PFSK-1 (cell line): Measurements from ENCODE around the gene DPP6.

Source experiments
- FOXP2 ChIP-seq: optimal IDR thresholded peaks from 2 replicates; pipeline ENCODE3; 2011; ENCODE audit warnings: borderline replicate concordance, control low read depth, inconsistent platforms; ENCODE audit not compliant: insufficient read depth; ENCODE audit errors: extremely low read length, extremely low read depth
- POLR2AphosphoS5 ChIP-seq: IDR thresholded peaks from 2 replicates; pipeline ENCODE4 v1.6.1; 2012; ENCODE audit warnings: low read depth, mild to moderate bottlenecking, control low read depth, low read length, moderate library complexity
- SIN3A ChIP-seq: IDR thresholded peaks from 2 replicates; pipeline ENCODE4 v1.6.1; 2012; ENCODE audit warnings: mild to moderate bottlenecking, low read length, moderate library complexity, borderline replicate concordance; ENCODE audit not compliant: insufficient read depth
- TAF1 ChIP-seq: IDR thresholded peaks from 2 replicates; pipeline ENCODE4 v1.6.1; 2012; ENCODE audit warnings: low read length, control low read depth, borderline replicate concordance; ENCODE audit not compliant: insufficient read depth
- TF ChIP-seq, protein P1 (sequence below), 2 experiments: IDR thresholded peaks; 2 replicates each; pipeline versions ENCODE4 v1.6.1 to v1.8.0; 2011 to 2012; ENCODE audit warnings: low read depth in 2 of 2, low read length in 2 of 2, control low read depth in 1 of 2, inconsistent platforms in 1 of 2, mild to moderate bottlenecking in 1 of 2, moderate library complexity in 1 of 2; ENCODE audit not compliant: insufficient read depth in 1 of 2

Gene DPP6

DNA sequence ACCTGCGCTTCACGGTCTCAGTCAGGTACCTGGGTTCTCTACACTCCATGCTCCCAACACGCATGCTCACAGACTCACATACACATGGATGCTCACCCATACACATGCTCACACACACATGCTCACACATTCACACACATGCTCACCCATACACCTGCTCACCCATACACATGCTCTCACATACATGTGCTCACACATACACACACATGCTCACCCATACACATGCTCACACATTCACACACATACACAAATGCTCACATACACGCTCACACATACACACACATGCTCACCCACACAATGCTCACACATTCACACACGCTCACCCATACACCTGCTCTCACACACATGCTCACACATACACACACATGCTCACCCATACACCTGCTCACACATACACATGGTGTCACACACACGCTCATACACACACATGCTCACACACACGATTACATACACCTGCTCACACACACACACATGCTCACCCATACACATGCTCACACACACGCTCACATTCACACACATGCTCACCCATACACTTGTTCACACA lies 830.8 kb downstream of the DPP6 start:
- TF ChIP-seq, protein P1, sequence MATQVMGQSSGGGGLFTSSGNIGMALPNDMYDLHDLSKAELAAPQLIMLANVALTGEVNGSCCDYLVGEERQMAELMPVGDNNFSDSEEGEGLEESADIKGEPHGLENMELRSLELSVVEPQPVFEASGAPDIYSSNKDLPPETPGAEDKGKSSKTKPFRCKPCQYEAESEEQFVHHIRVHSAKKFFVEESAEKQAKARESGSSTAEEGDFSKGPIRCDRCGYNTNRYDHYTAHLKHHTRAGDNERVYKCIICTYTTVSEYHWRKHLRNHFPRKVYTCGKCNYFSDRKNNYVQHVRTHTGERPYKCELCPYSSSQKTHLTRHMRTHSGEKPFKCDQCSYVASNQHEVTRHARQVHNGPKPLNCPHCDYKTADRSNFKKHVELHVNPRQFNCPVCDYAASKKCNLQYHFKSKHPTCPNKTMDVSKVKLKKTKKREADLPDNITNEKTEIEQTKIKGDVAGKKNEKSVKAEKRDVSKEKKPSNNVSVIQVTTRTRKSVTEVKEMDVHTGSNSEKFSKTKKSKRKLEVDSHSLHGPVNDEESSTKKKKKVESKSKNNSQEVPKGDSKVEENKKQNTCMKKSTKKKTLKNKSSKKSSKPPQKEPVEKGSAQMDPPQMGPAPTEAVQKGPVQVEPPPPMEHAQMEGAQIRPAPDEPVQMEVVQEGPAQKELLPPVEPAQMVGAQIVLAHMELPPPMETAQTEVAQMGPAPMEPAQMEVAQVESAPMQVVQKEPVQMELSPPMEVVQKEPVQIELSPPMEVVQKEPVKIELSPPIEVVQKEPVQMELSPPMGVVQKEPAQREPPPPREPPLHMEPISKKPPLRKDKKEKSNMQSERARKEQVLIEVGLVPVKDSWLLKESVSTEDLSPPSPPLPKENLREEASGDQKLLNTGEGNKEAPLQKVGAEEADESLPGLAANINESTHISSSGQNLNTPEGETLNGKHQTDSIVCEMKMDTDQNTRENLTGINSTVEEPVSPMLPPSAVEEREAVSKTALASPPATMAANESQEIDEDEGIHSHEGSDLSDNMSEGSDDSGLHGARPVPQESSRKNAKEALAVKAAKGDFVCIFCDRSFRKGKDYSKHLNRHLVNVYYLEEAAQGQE (IDR thresholded peaks at IDR 0.05; ENCODE audit: insufficient read depth in 1 of 2, low read depth in 2 of 2, low read length in 2 of 2) = no peak
- TF ChIP-seq TAF1 (no peak), POLR2AphosphoS5 (no peak), FOXP2 (no peak), SIN3A (no peak)

DNA sequence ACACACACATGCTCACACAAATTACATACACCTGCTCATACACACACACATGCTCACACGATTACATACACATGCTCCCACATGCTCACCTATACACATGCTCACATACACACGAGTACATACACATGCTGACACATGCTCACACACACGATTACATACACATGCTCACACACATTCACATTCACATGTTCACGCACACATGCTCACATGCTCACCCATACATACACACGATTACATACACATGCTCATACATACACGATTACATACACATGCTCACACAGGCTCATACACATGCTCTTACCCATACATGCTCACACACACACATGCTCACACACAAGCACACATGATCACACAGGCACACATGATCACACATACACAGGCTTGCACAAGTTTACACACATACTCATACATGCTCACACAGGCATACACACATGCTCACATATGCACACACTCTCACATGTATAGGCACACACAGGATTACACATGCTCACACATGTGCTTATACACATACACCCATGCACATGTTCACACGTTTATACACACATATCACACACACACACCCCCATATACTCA lies 832.2 kb downstream of the DPP6 start:
- TF ChIP-seq TAF1 = no peak
- no peak for TF ChIP-seq SIN3A
- TF ChIP-seq, protein P1 (IDR thresholded peaks at IDR 0.05; ENCODE audit: insufficient read depth in 1 of 2, low read depth in 2 of 2, low read length in 2 of 2) = no peak
- TF ChIP-seq FOXP2 = no peak
- TF ChIP-seq POLR2AphosphoS5 = no peak

DNA sequence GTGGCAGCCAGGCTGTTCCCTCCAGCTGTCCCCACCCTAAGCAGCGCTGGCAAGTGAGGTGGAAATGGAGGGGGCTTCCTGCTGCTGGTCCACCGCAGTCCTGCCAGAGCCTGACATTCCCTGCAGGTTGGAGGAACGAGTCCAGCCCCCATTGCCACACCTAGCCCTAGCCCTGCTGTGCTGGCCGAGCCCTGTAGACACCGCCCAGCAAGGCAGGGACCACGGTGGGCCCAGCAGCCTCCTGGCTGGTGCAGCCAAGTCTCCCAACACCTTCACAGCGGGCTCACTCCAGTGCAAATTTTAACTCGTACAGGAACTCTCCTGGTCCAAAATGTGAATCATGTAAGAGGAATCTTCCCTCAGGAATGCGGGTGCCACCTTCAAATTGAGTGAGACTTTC lies 834.4 kb downstream of the DPP6 start:
- TF ChIP-seq TAF1 = no peak
- TF ChIP-seq, protein P1 (IDR thresholded peaks at IDR 0.05; ENCODE audit: insufficient read depth in 1 of 2, low read depth in 2 of 2, low read length in 2 of 2) = no peak
- TF ChIP-seq SIN3A = no peak
- no peak for TF ChIP-seq POLR2AphosphoS5
- TF ChIP-seq FOXP2 = no peak

DNA sequence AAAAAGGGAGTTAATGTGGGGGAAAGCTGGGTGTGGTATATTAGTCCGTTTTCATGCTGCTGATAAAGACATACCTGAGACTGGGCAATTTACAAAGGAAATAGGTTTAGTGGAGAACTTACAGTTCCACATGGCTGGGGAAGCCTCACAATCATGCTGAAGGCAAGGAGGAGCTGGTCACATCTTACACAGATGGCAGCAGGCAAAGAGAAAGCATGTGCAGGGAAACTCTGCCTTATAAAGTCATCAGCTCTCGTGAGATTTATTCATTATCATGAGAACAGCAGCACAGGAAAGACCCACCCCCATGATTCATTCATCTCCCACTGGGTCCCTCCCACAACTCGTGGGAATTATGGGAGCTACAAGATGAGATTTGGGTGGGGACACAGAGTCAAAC lies 836.5 kb downstream of the DPP6 start:
- TF ChIP-seq POLR2AphosphoS5 (no peak), TAF1 (no peak), SIN3A (no peak), FOXP2 (no peak)
- TF ChIP-seq, protein P1 (IDR thresholded peaks at IDR 0.05; ENCODE audit: insufficient read depth in 1 of 2, low read depth in 2 of 2, low read length in 2 of 2) = no peak

- TF ChIP-seq POLR2AphosphoS5 = no peak
- no peak for TF ChIP-seq SIN3A
- no peak for TF ChIP-seq FOXP2
- TF ChIP-seq TAF1 = no peak
- TF ChIP-seq, protein P1 (IDR thresholded peaks at IDR 0.05; ENCODE audit: insufficient read depth in 1 of 2, low read depth in 2 of 2, low read length in 2 of 2) = no peak
Measured at GRCh38 chr7:154892459-154892858, 840.3 kb downstream of the DPP6 start.
